ENCODE measurements around the gene STK24.

DNA sequence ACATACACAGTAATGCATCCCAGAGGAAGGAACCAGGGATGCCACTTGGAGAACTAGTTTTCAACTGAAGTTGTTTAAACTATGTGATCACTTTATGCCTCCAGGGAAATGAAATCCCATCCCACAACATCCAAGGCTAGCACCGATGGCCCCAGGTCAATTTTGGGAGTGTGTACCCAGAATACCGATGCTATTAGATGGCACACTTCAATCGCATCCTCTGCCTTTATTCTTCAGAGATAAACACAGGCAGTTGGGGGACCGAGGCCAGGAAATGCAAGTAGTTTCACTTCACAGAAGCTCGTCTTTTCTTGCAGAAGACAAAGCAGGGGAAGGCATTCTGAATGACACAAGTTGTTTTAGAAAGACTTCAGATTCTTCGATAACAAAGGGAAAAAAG lies 13.8 kb downstream of the STK24 start:
- TF ChIP-seq CTCF (IDR thresholded peaks at IDR 0.05) (no peak), POLR2A (IDR thresholded peaks at IDR 0.05) (no peak)
